ENCODE data around the gene PPM1J.

- TF ChIP-seq, protein P1, sequence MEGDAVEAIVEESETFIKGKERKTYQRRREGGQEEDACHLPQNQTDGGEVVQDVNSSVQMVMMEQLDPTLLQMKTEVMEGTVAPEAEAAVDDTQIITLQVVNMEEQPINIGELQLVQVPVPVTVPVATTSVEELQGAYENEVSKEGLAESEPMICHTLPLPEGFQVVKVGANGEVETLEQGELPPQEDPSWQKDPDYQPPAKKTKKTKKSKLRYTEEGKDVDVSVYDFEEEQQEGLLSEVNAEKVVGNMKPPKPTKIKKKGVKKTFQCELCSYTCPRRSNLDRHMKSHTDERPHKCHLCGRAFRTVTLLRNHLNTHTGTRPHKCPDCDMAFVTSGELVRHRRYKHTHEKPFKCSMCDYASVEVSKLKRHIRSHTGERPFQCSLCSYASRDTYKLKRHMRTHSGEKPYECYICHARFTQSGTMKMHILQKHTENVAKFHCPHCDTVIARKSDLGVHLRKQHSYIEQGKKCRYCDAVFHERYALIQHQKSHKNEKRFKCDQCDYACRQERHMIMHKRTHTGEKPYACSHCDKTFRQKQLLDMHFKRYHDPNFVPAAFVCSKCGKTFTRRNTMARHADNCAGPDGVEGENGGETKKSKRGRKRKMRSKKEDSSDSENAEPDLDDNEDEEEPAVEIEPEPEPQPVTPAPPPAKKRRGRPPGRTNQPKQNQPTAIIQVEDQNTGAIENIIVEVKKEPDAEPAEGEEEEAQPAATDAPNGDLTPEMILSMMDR (IDR thresholded peaks at IDR 0.05) = no peak
- TF ChIP-seq POLR2A (IDR thresholded peaks at IDR 0.05) = no peak
Observed at GRCh38 chr1:112717263-112717873, 2.2 kb upstream of the PPM1J start.

All from lower leg skin (tissue), 3 donors.